WTC11 (cell line): ENCODE data around the gene WFDC1. TPM values are rescaled to one million over a fixed set of nuclear protein-coding genes. Genes with fewer than 3 reads are reported as not detected.

Experiments
- ATAC-seq: fragments of 200-7000 bp; cut with Tn5 transposase; 2 replicates; pipeline ENCODE4 v1.10.0; 2021; ENCODE audit warnings: mild to moderate bottlenecking, moderate library complexity
- CTCF ChIA-PET: fragments of 300-600 bp; sonication (Branson Sonifier 250); formaldehyde crosslinking; loops from one replicate; lab custom pipeline; 2021; ENCODE audit warnings: antibody characterized with exemption; lab: Charles Lee
- POLR2A ChIA-PET: fragments of 350-600 bp; sonication (Branson Sonifier 250); formaldehyde crosslinking; loops from one replicate; lab custom pipeline; 2021; ENCODE audit warnings: antibody characterized with exemption; lab: Charles Lee
- DNase-seq: peaks from one replicate; pipeline ENCODE4 v3.0.0; 2021; ENCODE audit warnings: low spot score
- H3K27ac Mint-ChIP-seq: 2 replicates; pipeline ENCODE4 v1.8.0; 2021; ENCODE audit warnings: mixed read lengths
- H3K27me3 Mint-ChIP-seq: 2 replicates; pipeline ENCODE4 v1.8.0; 2021; ENCODE audit warnings: low read depth, mild to moderate bottlenecking, moderate library complexity, mixed read lengths
- H3K36me3 Mint-ChIP-seq: 2 replicates; pipeline ENCODE4 v1.8.0; 2021; ENCODE audit warnings: mixed read lengths
- H3K4me1 Mint-ChIP-seq: 2 replicates; pipeline ENCODE4 v1.8.0; 2022; ENCODE audit warnings: mixed read lengths
- H3K4me3 Mint-ChIP-seq: 2 replicates; pipeline ENCODE4 v1.8.0; 2021; ENCODE audit warnings: mild to moderate bottlenecking, moderate library complexity, mixed read lengths
- H3K9me3 Mint-ChIP-seq: 2 replicates; pipeline ENCODE4 v1.8.0; 2021; ENCODE audit warnings: mixed read lengths
- ATF1 ChIP-seq: sonication (generic); formaldehyde crosslinking; IDR thresholded peaks from 2 replicates; pipeline ENCODE4 v1.8.1; 2023; ENCODE audit warnings: mild to moderate bottlenecking, moderate library complexity, missing genetic modification reagents
- ATF2 ChIP-seq: sonication (generic); formaldehyde crosslinking; IDR thresholded peaks from 2 replicates; pipeline ENCODE4 v1.8.1; 2022; ENCODE audit warnings: low read depth, missing genetic modification reagents, borderline replicate concordance
- ESRRA ChIP-seq: sonication (generic); formaldehyde crosslinking; IDR thresholded peaks from 2 replicates; pipeline ENCODE4 v1.8.1; 2022; ENCODE audit warnings: mild to moderate bottlenecking, missing genetic modification reagents, borderline replicate concordance
- ETV6 ChIP-seq: sonication (generic); formaldehyde crosslinking; IDR thresholded peaks from 2 replicates; pipeline ENCODE4 v1.8.1; 2022; ENCODE audit warnings: mild to moderate bottlenecking, missing genetic modification reagents
- FOXJ3 ChIP-seq: sonication (generic); formaldehyde crosslinking; IDR thresholded peaks from 2 replicates; pipeline ENCODE4 v1.9.0; 2021; ENCODE audit warnings: missing genetic modification reagents, mild to moderate bottlenecking, borderline replicate concordance
- FOXP4 ChIP-seq: sonication (generic); formaldehyde crosslinking; IDR thresholded peaks from 2 replicates; pipeline ENCODE4 v1.8.0; 2022; ENCODE audit warnings: mild to moderate bottlenecking, missing genetic modification reagents
- GTF2I ChIP-seq: fragments of 250-450 bp; sonication (Bioruptor Pico); conservative IDR thresholded peaks from 2 replicates; pipeline ENCODE4 v1.4.0; 2021; ENCODE audit warnings: mild to moderate bottlenecking
- JAZF1 ChIP-seq: fragments of 250-450 bp; sonication (Bioruptor Pico); IDR thresholded peaks from 2 replicates; pipeline ENCODE4 v1.9.0; 2021; ENCODE audit warnings: moderate library complexity, mild to moderate bottlenecking, inconsistent platforms
- MYBL2 ChIP-seq: sonication (generic); formaldehyde crosslinking; IDR thresholded peaks from 2 replicates; pipeline ENCODE4 v1.8.1; 2023; ENCODE audit warnings: mild to moderate bottlenecking, moderate library complexity, missing genetic modification reagents
- NFATC4 ChIP-seq: fragments of 250-450 bp; sonication (Bioruptor Pico); IDR thresholded peaks from 2 replicates; pipeline ENCODE4 v1.9.0; 2021; ENCODE audit warnings: mild to moderate bottlenecking
- NFYB ChIP-seq: sonication (generic); formaldehyde crosslinking; conservative IDR thresholded peaks from 2 replicates; pipeline ENCODE4 v1.8.0; 2022; ENCODE audit warnings: low read depth, missing genetic modification reagents
- NR3C1 ChIP-seq: sonication (generic); formaldehyde crosslinking; conservative IDR thresholded peaks from 2 replicates; pipeline ENCODE4 v1.8.1; 2023; ENCODE audit warnings: low read depth, mild to moderate bottlenecking, missing genetic modification reagents
- RORB ChIP-seq: fragments of 250-450 bp; sonication (Bioruptor Pico); IDR thresholded peaks from 2 replicates; pipeline ENCODE4 v1.9.0; 2021; ENCODE audit warnings: mild to moderate bottlenecking
- SOX15 ChIP-seq: fragments of 250-450 bp; sonication (Bioruptor Pico); IDR thresholded peaks from 2 replicates; pipeline ENCODE4 v1.9.0; 2021; ENCODE audit warnings: mild to moderate bottlenecking
- SP1 ChIP-seq: sonication (generic); formaldehyde crosslinking; conservative IDR thresholded peaks from 2 replicates; pipeline ENCODE4 v1.8.1; 2022; ENCODE audit warnings: missing genetic modification reagents
- ZNF416 ChIP-seq: fragments of 250-450 bp; sonication (Bioruptor Pico); IDR thresholded peaks from 2 replicates; pipeline ENCODE4 v1.9.0; 2021; ENCODE audit warnings: mild to moderate bottlenecking, inconsistent platforms
- ZSCAN18 ChIP-seq: fragments of 250-450 bp; sonication (Bioruptor Pico); IDR thresholded peaks from 2 replicates; pipeline ENCODE4 v2.1.2; 2022; ENCODE audit warnings: mild to moderate bottlenecking, moderate library complexity
- total RNA-seq: library from RNA; stranded (reverse); gene quantifications from 3 replicates; pipeline ENCODE4 v1.2.3, GENCODE V29; 2021
- TF ChIP-seq, protein P1 (sequence below): sonication (generic); formaldehyde crosslinking; IDR thresholded peaks from 2 replicates; pipeline ENCODE4 v1.8.1; 2022; ENCODE audit warnings: missing genetic modification reagents, borderline replicate concordance
- TF ChIP-seq, protein P2 (sequence below): sonication (generic); formaldehyde crosslinking; IDR thresholded peaks from 2 replicates; pipeline ENCODE4 v1.8.0; 2023; ENCODE audit warnings: missing genetic modification reagents, mild to moderate bottlenecking, borderline replicate concordance
- TF ChIP-seq, protein P3 (sequence below): sonication (generic); formaldehyde crosslinking; IDR thresholded peaks from 2 replicates; pipeline ENCODE4 v1.8.1; 2023; ENCODE audit warnings: mild to moderate bottlenecking, missing genetic modification reagents, moderate library complexity

The WFDC1 gene
- total RNA-seq, 1 experiment from 2014 or later = 0.50 TPM

GRCh38 chr16:84252184-84252583 lies 42.5 kb upstream of the WFDC1 start:
- H3K4me1 Mint-ChIP-seq = 0 out of 2 replicates have a peak, but pooled peaks cover 10% of the 10 kb centered on the region
- ChIA-PET POLR2A (no interaction called here), CTCF (no interaction called here)
- DNase-seq (no peak), ATAC-seq (peak; percentile 22; the same call in 1 of the 2 replicates)
- no peak overlapping the region for H3K27ac Mint-ChIP-seq
- H3K9me3 Mint-ChIP-seq = peaks cover 16% of the 10 kb centered on the region
- no peaks in the 10 kb centered on the region for H3K36me3 Mint-ChIP-seq
- TF ChIP-seq, protein P1, sequence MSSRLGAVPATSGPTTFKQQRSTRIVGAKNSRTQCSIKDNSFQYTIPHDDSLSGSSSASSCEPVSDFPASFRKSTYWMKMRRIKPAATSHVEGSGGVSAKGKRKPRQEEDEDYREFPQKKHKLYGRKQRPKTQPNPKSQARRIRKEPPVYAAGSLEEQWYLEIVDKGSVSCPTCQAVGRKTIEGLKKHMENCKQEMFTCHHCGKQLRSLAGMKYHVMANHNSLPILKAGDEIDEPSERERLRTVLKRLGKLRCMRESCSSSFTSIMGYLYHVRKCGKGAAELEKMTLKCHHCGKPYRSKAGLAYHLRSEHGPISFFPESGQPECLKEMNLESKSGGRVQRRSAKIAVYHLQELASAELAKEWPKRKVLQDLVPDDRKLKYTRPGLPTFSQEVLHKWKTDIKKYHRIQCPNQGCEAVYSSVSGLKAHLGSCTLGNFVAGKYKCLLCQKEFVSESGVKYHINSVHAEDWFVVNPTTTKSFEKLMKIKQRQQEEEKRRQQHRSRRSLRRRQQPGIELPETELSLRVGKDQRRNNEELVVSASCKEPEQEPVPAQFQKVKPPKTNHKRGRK (CRISPR knock-in tag) = no peak
- TF ChIP-seq JAZF1 (CRISPR knock-in tag) (no peak), FOXJ3 (CRISPR knock-in tag) (no peak), ATF1 (CRISPR knock-in tag) (no peak), NFATC4 (CRISPR knock-in tag) (no peak)
- peaks cover 5% of the 10 kb centered on the region for H3K27me3 Mint-ChIP-seq
- H3K4me3 Mint-ChIP-seq = no peak overlapping the region

DNA sequence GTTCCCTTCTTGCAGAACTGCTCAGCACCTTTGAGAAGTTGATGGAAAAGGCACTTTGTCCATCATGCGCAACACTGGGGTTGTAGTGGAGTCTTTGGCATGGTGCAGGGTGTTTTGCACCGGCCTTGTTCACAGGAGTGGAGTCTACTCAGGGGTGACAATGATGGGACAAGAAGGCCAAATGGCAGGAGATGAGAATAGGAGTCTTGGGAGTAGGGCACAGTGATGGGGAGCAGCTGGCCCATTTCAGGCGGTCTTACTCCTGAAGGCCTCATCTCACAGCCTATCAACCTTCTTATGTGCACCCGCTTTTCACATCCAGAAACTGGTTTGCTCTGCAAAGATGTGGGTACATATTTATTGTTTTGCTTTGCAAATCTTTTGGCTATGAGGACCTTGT lies 41.5 kb upstream of the WFDC1 start:
- Mint-ChIP-seq H3K36me3 (no peaks in the 10 kb centered on the region), H3K9me3 (peaks cover 23% of the 10 kb centered on the region), H3K27ac (no peak overlapping the region), H3K4me3 (no peak overlapping the region), H3K27me3 (peaks cover 7% of the 10 kb centered on the region), H3K4me1 (0 out of 2 replicates have a peak, but pooled peaks cover 10% of the 10 kb centered on the region)
- CTCF ChIA-PET = no interaction called here
- DNase-seq (no peak), ATAC-seq (no peak)
- POLR2A ChIA-PET = no interaction called here
- TF ChIP-seq MYBL2 (CRISPR knock-in tag) = no peak

GRCh38 chr16:84254062-84254461 lies 40.6 kb upstream of the WFDC1 start:
- ATAC-seq = no peak
- Mint-ChIP-seq H3K9me3 (peaks cover 27% of the 10 kb centered on the region), H3K4me3 (no peak overlapping the region), H3K36me3 (no peaks in the 10 kb centered on the region), H3K27me3 (peaks cover 10% of the 10 kb centered on the region), H3K4me1 (0 out of 2 replicates have a peak, but pooled peaks cover 10% of the 10 kb centered on the region), H3K27ac (no peak overlapping the region)
- ChIA-PET POLR2A (no interaction called here), CTCF (interaction anchor here (0.9 kb wide), 1 partner anchor 67 kb away, joined by 3 read pairs; the partner anchor contains the start of gene TAF1C)
- DNase-seq = no peak
- TF ChIP-seq ZNF416 = no peak
- TF ChIP-seq, protein P2, sequence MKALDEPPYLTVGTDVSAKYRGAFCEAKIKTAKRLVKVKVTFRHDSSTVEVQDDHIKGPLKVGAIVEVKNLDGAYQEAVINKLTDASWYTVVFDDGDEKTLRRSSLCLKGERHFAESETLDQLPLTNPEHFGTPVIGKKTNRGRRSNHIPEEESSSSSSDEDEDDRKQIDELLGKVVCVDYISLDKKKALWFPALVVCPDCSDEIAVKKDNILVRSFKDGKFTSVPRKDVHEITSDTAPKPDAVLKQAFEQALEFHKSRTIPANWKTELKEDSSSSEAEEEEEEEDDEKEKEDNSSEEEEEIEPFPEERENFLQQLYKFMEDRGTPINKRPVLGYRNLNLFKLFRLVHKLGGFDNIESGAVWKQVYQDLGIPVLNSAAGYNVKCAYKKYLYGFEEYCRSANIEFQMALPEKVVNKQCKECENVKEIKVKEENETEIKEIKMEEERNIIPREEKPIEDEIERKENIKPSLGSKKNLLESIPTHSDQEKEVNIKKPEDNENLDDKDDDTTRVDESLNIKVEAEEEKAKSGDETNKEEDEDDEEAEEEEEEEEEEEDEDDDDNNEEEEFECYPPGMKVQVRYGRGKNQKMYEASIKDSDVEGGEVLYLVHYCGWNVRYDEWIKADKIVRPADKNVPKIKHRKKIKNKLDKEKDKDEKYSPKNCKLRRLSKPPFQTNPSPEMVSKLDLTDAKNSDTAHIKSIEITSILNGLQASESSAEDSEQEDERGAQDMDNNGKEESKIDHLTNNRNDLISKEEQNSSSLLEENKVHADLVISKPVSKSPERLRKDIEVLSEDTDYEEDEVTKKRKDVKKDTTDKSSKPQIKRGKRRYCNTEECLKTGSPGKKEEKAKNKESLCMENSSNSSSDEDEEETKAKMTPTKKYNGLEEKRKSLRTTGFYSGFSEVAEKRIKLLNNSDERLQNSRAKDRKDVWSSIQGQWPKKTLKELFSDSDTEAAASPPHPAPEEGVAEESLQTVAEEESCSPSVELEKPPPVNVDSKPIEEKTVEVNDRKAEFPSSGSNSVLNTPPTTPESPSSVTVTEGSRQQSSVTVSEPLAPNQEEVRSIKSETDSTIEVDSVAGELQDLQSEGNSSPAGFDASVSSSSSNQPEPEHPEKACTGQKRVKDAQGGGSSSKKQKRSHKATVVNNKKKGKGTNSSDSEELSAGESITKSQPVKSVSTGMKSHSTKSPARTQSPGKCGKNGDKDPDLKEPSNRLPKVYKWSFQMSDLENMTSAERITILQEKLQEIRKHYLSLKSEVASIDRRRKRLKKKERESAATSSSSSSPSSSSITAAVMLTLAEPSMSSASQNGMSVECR = no peak
- TF ChIP-seq ZSCAN18 (CRISPR knock-in tag) = no peak
- no peak for TF ChIP-seq MYBL2 (CRISPR knock-in tag)
- TF ChIP-seq ATF2 (CRISPR knock-in tag) = no peak
- no peak for TF ChIP-seq GTF2I (CRISPR knock-in tag)
- TF ChIP-seq SP1 = no peak
- TF ChIP-seq FOXP4 (CRISPR knock-in tag) = no peak
- TF ChIP-seq SOX15 (CRISPR knock-in tag) = no peak
- TF ChIP-seq, protein P3, sequence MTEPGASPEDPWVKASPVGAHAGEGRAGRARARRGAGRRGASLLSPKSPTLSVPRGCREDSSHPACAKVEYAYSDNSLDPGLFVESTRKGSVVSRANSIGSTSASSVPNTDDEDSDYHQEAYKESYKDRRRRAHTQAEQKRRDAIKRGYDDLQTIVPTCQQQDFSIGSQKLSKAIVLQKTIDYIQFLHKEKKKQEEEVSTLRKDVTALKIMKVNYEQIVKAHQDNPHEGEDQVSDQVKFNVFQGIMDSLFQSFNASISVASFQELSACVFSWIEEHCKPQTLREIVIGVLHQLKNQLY (CRISPR knock-in tag) = no peak
- no peak for TF ChIP-seq NFYB (CRISPR knock-in tag)
- TF ChIP-seq NR3C1 (CRISPR knock-in tag) = no peak
- TF ChIP-seq ETV6 (CRISPR knock-in tag) = no peak
- no peak for TF ChIP-seq RORB (CRISPR knock-in tag)
- no peak for TF ChIP-seq ESRRA
